Karpas-422 (cell line): ENCODE results near the gene GPR31. TPM values are rescaled to one million over a fixed set of nuclear protein-coding genes. Genes with fewer than 3 reads are reported as not detected.
"Not testable (repeated sequence)": the region's sequence is repeated elsewhere in the genome, so short reads cannot be mapped to it uniquely, and the experiment has no call there.

Experiments
- DNase-seq: peaks from one replicate; pipeline ENCODE4 v3.0.0-alpha.2; 2015
- H2AFZ ChIP-seq: fragments of 200-600 bp; sonication (generic); 2 replicates; pipeline ENCODE4 v1.6.1; 2014; ENCODE audit warnings: antibody characterized with exemption, low read length, mixed read lengths
- H3K27ac ChIP-seq: fragments of 200-600 bp; sonication (generic); 2 replicates; pipeline ENCODE4 v1.5.1; 2014; ENCODE audit warnings: mild to moderate bottlenecking, low read length, moderate library complexity
- H3K27me3 ChIP-seq: fragments of 200-600 bp; sonication (generic); 2 replicates; pipeline ENCODE4 v1.6.1; 2014; ENCODE audit warnings: low read length, mixed read lengths
- H3K36me3 ChIP-seq: fragments of 200-600 bp; sonication (generic); 2 replicates; pipeline ENCODE4 v1.6.1; 2014; ENCODE audit warnings: low read length, mixed read lengths; ENCODE audit not compliant: insufficient read depth
- H3K4me1 ChIP-seq: fragments of 200-600 bp; sonication (generic); 2 replicates; pipeline ENCODE4 v1.6.1; 2014; ENCODE audit warnings: mild to moderate bottlenecking, low read length, mixed read lengths
- H3K4me2 ChIP-seq: fragments of 200-600 bp; sonication (generic); 2 replicates; pipeline ENCODE4 v1.6.1; 2014; ENCODE audit warnings: low read length, low read depth, mild to moderate bottlenecking; ENCODE audit not compliant: poor library complexity, severe bottlenecking
- H3K4me3 ChIP-seq: fragments of 200-600 bp; sonication (generic); 2 replicates; pipeline ENCODE4 v1.5.1; 2014; ENCODE audit warnings: mild to moderate bottlenecking, antibody characterized with exemption, low read length, mixed read lengths
- H3K79me2 ChIP-seq: fragments of 200-600 bp; sonication (generic); 2 replicates; pipeline ENCODE4 v1.6.1; 2014; ENCODE audit warnings: mild to moderate bottlenecking, low read length, mixed read lengths
- H3K9ac ChIP-seq: fragments of 200-600 bp; sonication (generic); 2 replicates; pipeline ENCODE4 v1.6.0; 2014; ENCODE audit warnings: low read length
- H3K9me2 ChIP-seq: fragments of 200-600 bp; sonication (generic), shearing (Covaris generic); replicated peaks from 2 replicates; pipeline ENCODE4 v1.6.0; 2014; ENCODE audit warnings: mild to moderate bottlenecking, low read length, moderate library complexity; ENCODE audit not compliant: insufficient read depth
- H3K9me3 ChIP-seq: fragments of 300-700, 200-600 bp; sonication (generic); 2 replicates; pipeline ENCODE4 v1.6.1; 2014; ENCODE audit warnings: low read length, mixed read lengths
- H4K20me1 ChIP-seq: fragments of 200-600 bp; sonication (generic); 2 replicates; pipeline ENCODE4 v1.6.1; 2014; ENCODE audit warnings: mild to moderate bottlenecking, antibody characterized with exemption, low read length, low read depth; ENCODE audit not compliant: insufficient read depth
- total RNA-seq: library from RNA; depleted of rRNA; stranded (reverse); fragments of >200 nt; shearing (Covaris generic); gene quantifications from 2 replicates; pipeline ENCODE4 v1.2.3, GENCODE V29; 2014; ENCODE audit warnings: low replicate concordance

The GPR31 gene
- total RNA-seq, 1 experiment from 2014 or later: not detected

- H3K36me3 ChIP-seq, H3K9me2 ChIP-seq, H3K27ac ChIP-seq, DNase-seq, H3K4me3 ChIP-seq, H3K4me2 ChIP-seq, H4K20me1 ChIP-seq, H2AFZ ChIP-seq, H3K27me3 ChIP-seq, H3K9me3 ChIP-seq, H3K4me1 ChIP-seq, H3K79me2 ChIP-seq, H3K9ac ChIP-seq: not testable (repeated sequence)
Observed at GRCh38 chr6:167177271-167177670, 19.5 kb upstream of the GPR31 start.

DNA sequence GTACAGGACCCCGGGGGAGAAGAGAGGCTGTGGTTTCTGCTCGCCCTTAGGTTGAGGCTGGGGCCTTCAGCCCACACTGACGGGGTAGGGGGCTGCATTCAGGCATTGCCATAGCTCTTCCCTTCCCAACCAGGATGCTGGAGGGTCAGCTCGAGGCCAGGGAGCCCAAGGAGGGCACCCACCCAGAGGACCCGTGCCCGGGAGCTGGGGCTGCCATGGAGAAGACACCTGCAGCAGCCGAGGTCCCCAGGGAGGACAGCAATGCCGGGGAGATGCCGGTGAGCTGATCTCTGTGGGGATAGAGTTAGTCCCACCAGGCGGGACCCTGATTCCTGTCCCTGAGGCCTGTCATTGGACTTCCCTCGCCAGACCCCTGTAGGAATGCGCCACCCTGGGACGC, 14.2 kb upstream of the GPR31 start:
- H2AFZ ChIP-seq, H3K9me2 ChIP-seq, H3K4me2 ChIP-seq, H3K36me3 ChIP-seq, H3K27me3 ChIP-seq, H4K20me1 ChIP-seq, H3K79me2 ChIP-seq, H3K27ac ChIP-seq, DNase-seq, H3K9me3 ChIP-seq, H3K4me1 ChIP-seq, H3K4me3 ChIP-seq, H3K9ac ChIP-seq: not testable (repeated sequence)

- not testable (repeated sequence) for H4K20me1 ChIP-seq
Observed at GRCh38 chr6:167171300-167171699, 13.5 kb upstream of the GPR31 start.

DNA sequence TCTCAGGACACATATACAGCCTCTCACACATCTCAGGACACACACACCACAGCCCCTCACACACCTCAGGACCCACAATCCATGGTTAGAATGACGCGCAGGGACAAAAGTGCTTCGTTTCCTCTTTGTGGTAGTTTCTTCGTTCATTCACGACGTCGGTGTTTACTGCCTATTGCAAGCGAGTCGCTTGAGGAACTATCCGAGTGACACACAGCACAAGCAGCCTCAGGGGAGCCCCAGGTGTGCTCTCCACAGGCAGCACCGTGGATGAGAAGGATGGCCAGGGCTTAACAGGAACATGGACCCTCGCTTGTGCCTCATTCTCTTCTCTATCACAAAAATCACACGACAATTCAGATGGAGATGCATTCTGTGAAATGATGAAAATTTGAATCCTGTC, 12.1 kb upstream of the GPR31 start:
- not testable (repeated sequence) for H3K4me3 ChIP-seq, H3K4me1 ChIP-seq, H3K27me3 ChIP-seq, H2AFZ ChIP-seq, H4K20me1 ChIP-seq, H3K9me3 ChIP-seq, H3K27ac ChIP-seq, H3K9ac ChIP-seq, H3K4me2 ChIP-seq, DNase-seq, H3K36me3 ChIP-seq, H3K9me2 ChIP-seq, H3K79me2 ChIP-seq

More at GRCh38 chr6:167171300-167171699, 13.5 kb upstream of the GPR31 start:
- not testable (repeated sequence) for H3K36me3 ChIP-seq, H3K4me2 ChIP-seq, H2AFZ ChIP-seq, H3K4me1 ChIP-seq, H3K4me3 ChIP-seq, H3K9ac ChIP-seq, DNase-seq, H3K9me2 ChIP-seq, H3K27ac ChIP-seq, H3K27me3 ChIP-seq, H3K9me3 ChIP-seq, H3K79me2 ChIP-seq

DNA sequence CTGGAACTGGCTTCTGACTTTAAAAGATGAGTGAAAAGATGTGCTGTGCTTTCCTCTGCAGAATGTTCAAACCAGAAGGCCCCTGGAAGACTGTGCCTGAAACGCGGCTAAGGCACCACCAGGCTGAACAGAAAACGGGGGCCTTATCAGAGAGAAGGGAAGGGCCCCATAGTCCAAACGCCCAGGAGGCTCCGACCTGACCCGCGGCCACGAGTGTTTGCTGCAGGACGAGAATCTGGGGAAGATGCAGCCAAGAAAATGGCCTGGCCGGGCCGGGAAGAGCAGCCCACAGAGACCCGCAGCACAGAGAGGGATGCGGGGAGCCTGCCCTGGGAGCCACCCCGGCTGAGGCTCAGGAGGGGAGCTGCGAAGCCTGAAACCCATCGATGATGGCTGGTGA, 10.5 kb upstream of the GPR31 start:
- not testable (repeated sequence) for H3K9me3 ChIP-seq, H3K79me2 ChIP-seq, DNase-seq, H3K27ac ChIP-seq, H3K9me2 ChIP-seq, H4K20me1 ChIP-seq, H3K9ac ChIP-seq, H2AFZ ChIP-seq, H3K4me1 ChIP-seq, H3K27me3 ChIP-seq, H3K36me3 ChIP-seq, H3K4me2 ChIP-seq, H3K4me3 ChIP-seq

- not testable (repeated sequence) for H3K9me3 ChIP-seq, H3K27me3 ChIP-seq, H4K20me1 ChIP-seq, H3K79me2 ChIP-seq, H2AFZ ChIP-seq, H3K9me2 ChIP-seq, H3K4me3 ChIP-seq, H3K36me3 ChIP-seq, H3K27ac ChIP-seq, H3K4me2 ChIP-seq, H3K9ac ChIP-seq, H3K4me1 ChIP-seq, DNase-seq
Observed at GRCh38 chr6:167167699-167168098, 9.9 kb upstream of the GPR31 start.

DNA sequence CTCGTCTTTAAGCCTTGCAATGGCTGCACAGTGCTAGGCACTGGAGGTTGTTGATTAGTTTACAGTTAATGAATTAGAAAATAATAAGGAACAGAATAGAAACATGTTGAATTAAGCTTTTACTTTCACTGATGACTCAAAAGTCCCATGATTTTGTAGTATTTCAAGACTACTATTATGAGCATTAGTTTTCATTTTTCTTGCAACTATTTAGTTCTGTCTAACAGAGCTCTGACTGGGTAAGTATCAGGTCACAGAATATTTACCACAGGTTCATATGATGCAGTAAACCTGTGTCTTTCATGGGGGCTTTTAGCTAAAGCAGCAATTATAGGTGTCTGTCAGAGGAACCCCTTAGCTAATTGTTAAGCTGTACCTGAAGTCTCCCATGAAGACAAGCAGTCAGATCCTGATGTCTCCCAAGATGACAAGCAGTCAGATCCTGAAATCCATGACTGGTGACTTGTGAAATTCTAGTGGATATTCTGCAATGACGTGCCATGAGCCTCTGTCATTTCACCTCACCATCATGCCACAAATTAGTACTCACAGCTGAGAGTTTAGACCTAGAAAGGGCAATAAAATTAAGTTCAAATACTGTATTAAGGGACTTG, 8.2 kb upstream of the GPR31 start:
- Histone ChIP-seq H4K20me1 (no peaks in the 10 kb centered on the region), H3K27me3 (no peaks in the 10 kb centered on the region), H3K27ac (no peak overlapping the region), H2AFZ (no peak overlapping the region), H3K4me3 (no peak overlapping the region), H3K9me2 (no peaks in the 10 kb centered on the region), H3K9me3 (no peaks in the 10 kb centered on the region), H3K4me1 (no peaks in the 10 kb centered on the region), H3K9ac (no peak overlapping the region), H3K79me2 (no peaks in the 10 kb centered on the region), H3K36me3 (no peaks in the 10 kb centered on the region), H3K4me2 (no peak overlapping the region)
- no peak for DNase-seq

- no peak overlapping the region for H3K4me2 ChIP-seq
- no peak overlapping the region for H3K4me3 ChIP-seq
- H3K4me1 ChIP-seq: no peaks in the 10 kb centered on the region
- no peaks in the 10 kb centered on the region for H3K79me2 ChIP-seq
- peak; percentile 20 for DNase-seq
- H3K9me2 ChIP-seq: no peaks in the 10 kb centered on the region
- no peak overlapping the region for H3K27ac ChIP-seq
- H2AFZ ChIP-seq: no peak overlapping the region
- no peak overlapping the region for H3K9ac ChIP-seq
- H3K9me3 ChIP-seq: no peaks in the 10 kb centered on the region
- no peaks in the 10 kb centered on the region for H3K36me3 ChIP-seq
- no peaks in the 10 kb centered on the region; the same call in 1 of the 2 replicates for H4K20me1 ChIP-seq
- no peaks in the 10 kb centered on the region for H3K27me3 ChIP-seq
Observed at GRCh38 chr6:167164261-167164660, 6.5 kb upstream of the GPR31 start.

DNA sequence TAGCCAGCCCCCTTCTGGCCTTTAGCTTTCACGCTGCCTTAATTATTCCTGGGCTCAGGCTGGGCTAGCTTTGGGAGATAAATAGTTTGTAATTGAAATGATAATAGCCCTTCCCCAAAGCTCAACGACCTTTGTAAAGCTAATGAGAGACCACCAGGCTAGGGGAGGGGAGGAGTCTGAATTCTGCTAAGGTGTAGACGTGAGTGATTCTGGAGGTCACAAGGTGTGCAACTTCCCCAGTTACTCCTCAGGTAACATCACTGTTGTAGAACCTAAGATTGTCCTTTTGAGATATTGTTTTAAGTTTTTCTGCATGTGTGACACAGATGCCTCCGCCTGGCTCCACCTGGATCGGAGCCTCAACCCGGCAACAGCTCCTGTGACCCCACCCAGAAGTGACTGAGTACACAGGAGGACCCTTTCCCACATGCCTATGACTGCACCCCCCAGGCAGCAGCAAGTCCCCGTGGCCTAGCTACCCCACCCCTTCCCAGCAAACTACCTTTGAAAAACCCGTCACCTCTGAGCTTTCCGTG, 5.8 kb upstream of the GPR31 start:
- H3K9me3 ChIP-seq: no peaks in the 10 kb centered on the region
- no peaks in the 10 kb centered on the region for H3K36me3 ChIP-seq
- no peaks in the 10 kb centered on the region for H3K27me3 ChIP-seq
- H4K20me1 ChIP-seq: no peaks in the 10 kb centered on the region; the same call in 1 of the 2 replicates
- no peak overlapping the region for H3K27ac ChIP-seq
- no peaks in the 10 kb centered on the region for H3K9me2 ChIP-seq
- no peak overlapping the region for H3K9ac ChIP-seq
- no peak for DNase-seq
- H3K4me1 ChIP-seq: no peaks in the 10 kb centered on the region
- no peaks in the 10 kb centered on the region for H3K79me2 ChIP-seq
- H3K4me2 ChIP-seq: no peak overlapping the region
- H2AFZ ChIP-seq: no peak overlapping the region
- no peak overlapping the region for H3K4me3 ChIP-seq
